GM19023 (cell line): Measurements from ENCODE around the gene GMNC.

Experiments used
- ATAC-seq: cut with Tn5 transposase; IDR thresholded peaks from one replicate; pipeline ENCODE4 v1.9.1; 2021; ENCODE audit warnings: mild to moderate bottlenecking, moderate library complexity; ENCODE audit not compliant: unreplicated experiment

GMNC gene

GRCh38 chr3:190853464-190853863, 9.0 kb downstream of the GMNC start:
- ATAC-seq = no peak

- no peak for ATAC-seq
These were observed 12.9 kb downstream of the GMNC start for GRCh38 chr3:190849607-190850006.

- ATAC-seq = no peak
These were observed 13.6 kb downstream of the GMNC start for GRCh38 chr3:190848870-190849269.

GRCh38 chr3:190847436-190847835, 15.1 kb downstream of the GMNC start:
- no peak for ATAC-seq

- no peak for ATAC-seq
These were observed 22.3 kb downstream of the GMNC start for GRCh38 chr3:190840146-190840545.

GRCh38 chr3:190831225-190831624, 31.3 kb downstream of the GMNC start:
- no peak for ATAC-seq

- ATAC-seq = no peak
These were observed 32.5 kb downstream of the GMNC start for GRCh38 chr3:190830031-190830430.

GRCh38 chr3:190826018-190826417, 36.5 kb downstream of the GMNC start:
- ATAC-seq = no peak

- ATAC-seq = no peak
These were observed 37.0 kb downstream of the GMNC start for GRCh38 chr3:190825386-190826016.

- ATAC-seq = peak; percentile 84
These were observed 50.6 kb downstream of the GMNC start for GRCh38 chr3:190811775-190812480.

- no peak for ATAC-seq
These were observed 51.5 kb downstream of the GMNC start for GRCh38 chr3:190810957-190811356.

GRCh38 chr3:190809351-190809750, 53.1 kb downstream of the GMNC start:
- no peak for ATAC-seq

- ATAC-seq = no peak
These were observed 54.6 kb downstream of the GMNC start for GRCh38 chr3:190807719-190808375.
